Endodermal cell (in vitro differentiated cells): ENCODE measurements around the gene PACSIN2. TPM values are rescaled to one million over a fixed set of nuclear protein-coding genes. Genes with fewer than 3 reads are reported as not detected.

ENCODE experiments used
- DNase-seq: peaks from one replicate; pipeline ENCODE4 v3.0.0-alpha.2; 2017
- H3K27ac ChIP-seq: 2 replicates; pipeline ENCODE4 v1.5.1; 2013; ENCODE audit warnings: mild to moderate bottlenecking, low read depth, low read length, moderate library complexity
- H3K27me3 ChIP-seq: 2 replicates; pipeline ENCODE4 v1.6.1; 2013; ENCODE audit warnings: mild to moderate bottlenecking, low read length, moderate library complexity; ENCODE audit not compliant: insufficient read depth, control insufficient read depth, poor library complexity, severe bottlenecking
- H3K36me3 ChIP-seq: 2 replicates; pipeline ENCODE4 v1.7.0; 2013; ENCODE audit warnings: mild to moderate bottlenecking, low read length, moderate library complexity; ENCODE audit not compliant: control insufficient read depth, insufficient read depth
- H3K4me1 ChIP-seq: one replicate; pipeline ENCODE4 v1.7.0; 2013; ENCODE audit warnings: low read length; ENCODE audit not compliant: control insufficient read depth, insufficient read depth
- H3K4me3 ChIP-seq: 2 replicates; pipeline ENCODE4 v1.5.1; 2013; ENCODE audit warnings: mild to moderate bottlenecking, low read length, moderate library complexity
- H3K9ac ChIP-seq: 2 replicates; pipeline ENCODE4 v1.6.1; 2013; ENCODE audit warnings: mild to moderate bottlenecking, low read length, moderate library complexity; ENCODE audit not compliant: poor library complexity, severe bottlenecking; ENCODE audit errors: extremely low read depth
- H3K9me3 ChIP-seq: 2 replicates; pipeline ENCODE4 v1.6.1; 2013; ENCODE audit warnings: mild to moderate bottlenecking, low read length, moderate library complexity; ENCODE audit not compliant: control insufficient read depth
- H3K27ac Mint-ChIP-seq: 2 replicates; pipeline ENCODE4 v1.8.0; 2020; ENCODE audit warnings: mixed read lengths
- H3K27me3 Mint-ChIP-seq: 2 replicates; pipeline ENCODE4 v1.8.0; 2021; ENCODE audit warnings: mild to moderate bottlenecking, mixed read lengths; ENCODE audit not compliant: insufficient read depth
- H3K36me3 Mint-ChIP-seq: 2 replicates; pipeline ENCODE4 v1.8.0; 2020; ENCODE audit warnings: low read depth, mixed read lengths
- H3K4me1 Mint-ChIP-seq: 2 replicates; pipeline ENCODE4 v1.8.0; 2020; ENCODE audit warnings: mixed read lengths
- H3K4me3 Mint-ChIP-seq: 2 replicates; pipeline ENCODE4 v1.8.0; 2020; ENCODE audit warnings: mild to moderate bottlenecking, moderate library complexity, mixed read lengths
- H3K9me3 Mint-ChIP-seq: 2 replicates; pipeline ENCODE4 v1.8.0; 2020; ENCODE audit warnings: mild to moderate bottlenecking, mixed read lengths
- CTCF ChIP-seq: fragments of 200-600 bp; sonication (generic); conservative IDR thresholded peaks from 2 replicates; pipeline ENCODE4 v1.5.0; 2021; ENCODE audit warnings: antibody characterized with exemption, mild to moderate bottlenecking
- WGBS, 2 experiments: methylation state at CpG; one replicate each; pipeline versions ENCODE4 v1.1.5 to v1.1.7; 2013; ENCODE audit warnings: missing lambda C conversion rate in 2 of 2, mixed read lengths in 1 of 2; ENCODE audit not compliant: insufficient coverage in 1 of 2, insufficient read length in 1 of 2; 5-methylcytosine and 5-hydroxymethylcytosine counted together
- total RNA-seq, 2 donors: library from RNA; stranded (reverse); fragmentation: NEBNext Ultra II Directional in 1 of 2; extraction: Animal tissue kit (Norgen Biotek cat#: 25700) in 1 of 2; gene quantifications; 2 replicates in 1 of 2; 3 replicates in 1 of 2; pipeline ENCODE4 v1.2.1, GENCODE V29; 2021

The PACSIN2 gene
- total RNA-seq, 2 donors from 2014 or later = 60.7 to 61.4 TPM

- DNase-seq = no peak
- H3K4me1 Mint-ChIP-seq = peaks cover 12% of the 10 kb centered on the region
Observed at GRCh38 chr22:42892571-42893316, 122.2 kb downstream of the PACSIN2 start.

GRCh38 chr22:42892156-42892555 lies 122.8 kb downstream of the PACSIN2 start:
- H3K27me3 ChIP-seq = no peaks in the 10 kb centered on the region
- H3K9me3 ChIP-seq = no peaks in the 10 kb centered on the region
- no peak overlapping the region for H3K9ac ChIP-seq
- H3K9me3 Mint-ChIP-seq = no peaks in the 10 kb centered on the region
- H3K27ac ChIP-seq = no peak overlapping the region
- H3K4me1 ChIP-seq = no peaks in the 10 kb centered on the region
- peaks cover 34% of the 10 kb centered on the region for H3K36me3 Mint-ChIP-seq
- peaks cover 12% of the 10 kb centered on the region for H3K4me1 Mint-ChIP-seq
- no peak for DNase-seq
- H3K4me3 Mint-ChIP-seq = no peak overlapping the region
- no peak for TF ChIP-seq CTCF
- no peaks in the 10 kb centered on the region for H3K27me3 Mint-ChIP-seq
- H3K27ac Mint-ChIP-seq = peak overlapping the region; percentile 48
- H3K36me3 ChIP-seq = peaks cover 37% of the 10 kb centered on the region
- 94 to 96% methylated on average over 7 to 9 of the region's 9 CpGs for WGBS, 2 experiments
- no peak overlapping the region for H3K4me3 ChIP-seq

More at GRCh38 chr22:42892571-42893316, 122.2 kb downstream of the PACSIN2 start:
- H3K9me3 ChIP-seq = no peaks in the 10 kb centered on the region
- H3K27ac ChIP-seq = no peak overlapping the region
- no peaks in the 10 kb centered on the region for H3K9me3 Mint-ChIP-seq
- H3K4me3 ChIP-seq = no peak overlapping the region
- no peaks in the 10 kb centered on the region for H3K4me1 ChIP-seq
- no peaks in the 10 kb centered on the region for H3K27me3 Mint-ChIP-seq
- TF ChIP-seq CTCF = no peak
- peak overlapping the region; percentile 26 for H3K27ac Mint-ChIP-seq
- 87 to 93% methylated on average over 9 to 10 of the region's 10 CpGs for WGBS, 2 experiments
- H3K36me3 ChIP-seq = peaks cover 36% of the 10 kb centered on the region
- peaks cover 29% of the 10 kb centered on the region for H3K36me3 Mint-ChIP-seq
- no peak overlapping the region for H3K9ac ChIP-seq
- H3K4me3 Mint-ChIP-seq = no peak overlapping the region
- no peaks in the 10 kb centered on the region for H3K27me3 ChIP-seq

GRCh38 chr22:42891696-42892095 lies 123.3 kb downstream of the PACSIN2 start:
- no peak for TF ChIP-seq CTCF
- Mint-ChIP-seq H3K36me3 (peaks cover 37% of the 10 kb centered on the region), H3K27me3 (no peaks in the 10 kb centered on the region), H3K4me3 (no peak overlapping the region), H3K9me3 (no peaks in the 10 kb centered on the region), H3K4me1 (peaks cover 12% of the 10 kb centered on the region), H3K27ac (peak overlapping the region; percentile 48)
- no peaks in the 10 kb centered on the region for H3K27me3 ChIP-seq
- peaks cover 42% of the 10 kb centered on the region for H3K36me3 ChIP-seq
- DNase-seq = no peak
- no peak overlapping the region for H3K27ac ChIP-seq
- no peak overlapping the region for H3K9ac ChIP-seq
- no peaks in the 10 kb centered on the region for H3K9me3 ChIP-seq
- no peak overlapping the region for H3K4me3 ChIP-seq
- H3K4me1 ChIP-seq = no peaks in the 10 kb centered on the region
- 100% methylated on average over 1 to 3 of the region's 3 CpGs for WGBS, 2 experiments
